ENCODE results near the gene IGFBP2. TPM values are rescaled to one million over a fixed set of nuclear protein-coding genes. Genes with fewer than 3 reads are reported as not detected.
"Not testable (repeated sequence)": the region's sequence is repeated elsewhere in the genome, so short reads cannot be mapped to it uniquely, and the experiment has no call there.

The IGFBP2 gene
- 10 to 100 TPM; 10.3 to 10.9 TPM for total RNA-seq

- H3K4me3 Mint-ChIP-seq: peak within 1 kb of the TSS; percentile 72
- DNase-seq: peak; percentile 30
- peaks cover 5% of the 10 kb centered on the region for H3K36me3 Mint-ChIP-seq (ENCODE audit: low read depth)
- no peaks in the 10 kb centered on the region for H3K9me3 Mint-ChIP-seq
- POLR2A ChIA-PET: no interaction called here
- peak within 1 kb of the TSS; percentile 9 for H3K27ac Mint-ChIP-seq
- peaks cover 27% of the 10 kb centered on the region for H3K4me1 Mint-ChIP-seq
- CTCF ChIA-PET: no interaction called here
- H3K27me3 Mint-ChIP-seq: peaks cover 64% of the 10 kb centered on the region
Observed at GRCh38 chr2:216632952-216633615, at the start of gene IGFBP2. Gene IGFBP2 (plus strand): TSS chr2:216633420. CDS start chr2:216633524, 104 bp downstream.

GRCh38 chr2:216583606-216584005 is 49.6 kb upstream of the IGFBP2 start:
- Mint-ChIP-seq H3K9me3 (no peaks in the 10 kb centered on the region), H3K27ac (no peak overlapping the region), H3K36me3 (ENCODE audit: low read depth) (no peaks in the 10 kb centered on the region), H3K4me3 (no peak overlapping the region), H3K4me1 (no peaks in the 10 kb centered on the region), H3K27me3 (peaks cover 34% of the 10 kb centered on the region)
- ChIA-PET POLR2A (no interaction called here), CTCF (interaction anchor here (0.6 to 1.5 kb wide), 2 partner anchors 9 to 1884 kb away, joined by 4 read pairs; no protein-coding TSS in a partner anchor)
- no peak for DNase-seq

GRCh38 chr2:216584112-216584511 is 49.1 kb upstream of the IGFBP2 start:
- POLR2A ChIA-PET: no interaction called here

GRCh38 chr2:216585441-216585840 is 47.8 kb upstream of the IGFBP2 start:
- Mint-ChIP-seq H3K9me3 (no peaks in the 10 kb centered on the region), H3K4me1 (no peaks in the 10 kb centered on the region), H3K4me3 (no peak overlapping the region), H3K36me3 (ENCODE audit: low read depth) (no peaks in the 10 kb centered on the region), H3K27me3 (peaks cover 38% of the 10 kb centered on the region), H3K27ac (no peak overlapping the region)
- ChIA-PET POLR2A (no interaction called here), CTCF (no interaction called here)
- no peak for DNase-seq

More at GRCh38 chr2:216584112-216584511, 49.1 kb upstream of the IGFBP2 start:
- peaks cover 34% of the 10 kb centered on the region for H3K27me3 Mint-ChIP-seq
- no peaks in the 10 kb centered on the region for H3K9me3 Mint-ChIP-seq
- no peaks in the 10 kb centered on the region for H3K4me1 Mint-ChIP-seq
- H3K4me3 Mint-ChIP-seq: no peak overlapping the region
- no peaks in the 10 kb centered on the region for H3K36me3 Mint-ChIP-seq (ENCODE audit: low read depth)
- CTCF ChIA-PET: interaction anchor here (1.5 kb wide), 1 partner anchor 9 kb away, joined by 4 read pairs; no protein-coding TSS in a partner anchor
- DNase-seq: no peak
- no peak overlapping the region for H3K27ac Mint-ChIP-seq

GRCh38 chr2:216588861-216589710 is 44.1 kb upstream of the IGFBP2 start:
- Mint-ChIP-seq H3K4me1 (no peaks in the 10 kb centered on the region), H3K27me3 (peaks cover 27% of the 10 kb centered on the region), H3K36me3 (ENCODE audit: low read depth) (no peaks in the 10 kb centered on the region), H3K4me3 (no peak overlapping the region), H3K27ac (no peak overlapping the region), H3K9me3 (no peaks in the 10 kb centered on the region)
- POLR2A ChIA-PET: no interaction called here
- CTCF ChIA-PET: interaction anchor here (0.9 kb wide), 1 partner anchor 20 kb away, joined by 3 read pairs; no protein-coding TSS in a partner anchor
- DNase-seq: no peak

GRCh38 chr2:216589791-216590190 is 43.4 kb upstream of the IGFBP2 start:
- no peak for DNase-seq
- Mint-ChIP-seq H3K27me3 (peaks cover 20% of the 10 kb centered on the region), H3K4me3 (no peak overlapping the region), H3K27ac (no peak overlapping the region), H3K9me3 (no peaks in the 10 kb centered on the region), H3K36me3 (ENCODE audit: low read depth) (no peaks in the 10 kb centered on the region), H3K4me1 (no peaks in the 10 kb centered on the region)
- ChIA-PET CTCF (no interaction called here), POLR2A (no interaction called here)

GRCh38 chr2:216590780-216591179 is 42.4 kb upstream of the IGFBP2 start:
- Mint-ChIP-seq H3K36me3 (ENCODE audit: low read depth) (no peaks in the 10 kb centered on the region), H3K4me1 (no peaks in the 10 kb centered on the region), H3K27me3 (peaks cover 17% of the 10 kb centered on the region), H3K9me3 (no peaks in the 10 kb centered on the region), H3K4me3 (no peak overlapping the region), H3K27ac (no peak overlapping the region)
- ChIA-PET POLR2A (no interaction called here), CTCF (interaction anchor here (1.2 kb wide), 1 partner anchor 9 kb away, joined by 3 read pairs; no protein-coding TSS in a partner anchor)
- DNase-seq: no peak

- POLR2A ChIA-PET: no interaction called here
- H3K27ac Mint-ChIP-seq: no peak overlapping the region
- H3K36me3 Mint-ChIP-seq (ENCODE audit: low read depth): no peaks in the 10 kb centered on the region
- peaks cover 12% of the 10 kb centered on the region for H3K27me3 Mint-ChIP-seq
- H3K9me3 Mint-ChIP-seq: no peaks in the 10 kb centered on the region
- CTCF ChIA-PET: no interaction called here
- no peak overlapping the region for H3K4me3 Mint-ChIP-seq
- no peaks in the 10 kb centered on the region for H3K4me1 Mint-ChIP-seq
- no peak for DNase-seq
Observed at GRCh38 chr2:216591480-216591879, 41.7 kb upstream of the IGFBP2 start.

- Mint-ChIP-seq H3K27me3 (peaks cover 11% of the 10 kb centered on the region), H3K4me3 (no peak overlapping the region), H3K4me1 (no peaks in the 10 kb centered on the region), H3K27ac (no peak overlapping the region), H3K36me3 (ENCODE audit: low read depth) (no peaks in the 10 kb centered on the region), H3K9me3 (no peaks in the 10 kb centered on the region)
- POLR2A ChIA-PET: no interaction called here
- CTCF ChIA-PET: no interaction called here
- DNase-seq: no peak
Observed at GRCh38 chr2:216594081-216594480, 39.1 kb upstream of the IGFBP2 start.

- no peak for DNase-seq
- peaks cover 5% of the 10 kb centered on the region for H3K27me3 Mint-ChIP-seq
- no peaks in the 10 kb centered on the region for H3K36me3 Mint-ChIP-seq (ENCODE audit: low read depth)
- no peak overlapping the region for H3K27ac Mint-ChIP-seq
- ChIA-PET CTCF (no interaction called here), POLR2A (no interaction called here)
- no peaks in the 10 kb centered on the region for H3K4me1 Mint-ChIP-seq
- no peaks in the 10 kb centered on the region for H3K9me3 Mint-ChIP-seq
- H3K4me3 Mint-ChIP-seq: no peak overlapping the region
Observed at GRCh38 chr2:216596236-216596979, 36.8 kb upstream of the IGFBP2 start.

- no peaks in the 10 kb centered on the region for H3K36me3 Mint-ChIP-seq (ENCODE audit: low read depth)
- H3K9me3 Mint-ChIP-seq: no peaks in the 10 kb centered on the region
- H3K4me3 Mint-ChIP-seq: no peak overlapping the region
- ChIA-PET CTCF (no interaction called here), POLR2A (no interaction called here)
- peaks cover 5% of the 10 kb centered on the region for H3K27me3 Mint-ChIP-seq
- DNase-seq: no peak
- peaks cover under 1% of the 10 kb centered on the region for H3K4me1 Mint-ChIP-seq
- H3K27ac Mint-ChIP-seq: no peak overlapping the region
Observed at GRCh38 chr2:216596980-216597509, 36.2 kb upstream of the IGFBP2 start.

GRCh38 chr2:216597825-216598224 is 35.4 kb upstream of the IGFBP2 start:
- CTCF ChIA-PET, H3K4me3 Mint-ChIP-seq, POLR2A ChIA-PET: not testable (repeated sequence)

More at GRCh38 chr2:216597825-216598224, 35.4 kb upstream of the IGFBP2 start:
- DNase-seq; H3K36me3 Mint-ChIP-seq (ENCODE audit: low read depth); H3K4me1 Mint-ChIP-seq; H3K9me3 Mint-ChIP-seq; H3K27ac Mint-ChIP-seq; H3K27me3 Mint-ChIP-seq: not testable (repeated sequence)
